IMR-90 (cell line): ENCODE data around the gene IGBP1. TPM values are rescaled to one million over a fixed set of nuclear protein-coding genes. Genes with fewer than 3 reads are reported as not detected.
A peak's percentile ranks its signal among the peaks of the same experiment; 100 is the strongest.

ENCODE experiments used
- ATAC-seq: fragments of 200-7000 bp; cut with Tn5 transposase; 2 replicates; pipeline ENCODE4 v1.9.1; 2020; ENCODE audit warnings: low read depth, mild to moderate bottlenecking, moderate library complexity
- BruUV-seq: library from RNA; stranded (reverse); fragments of 400-500 nt; replicated peaks from 2 replicates; lab custom pipeline; 2021; lab: Mats Ljungman, UMichigan
- CTCF ChIA-PET: fragments of 300-600 bp; formaldehyde crosslinking; extraction: SDS; loops from one replicate; lab custom pipeline; 2021; ENCODE audit warnings: antibody characterized with exemption; lab: Yijun Ruan, JAX
- POLR2A ChIA-PET: fragments of 300-600 bp; sonication (Branson Sonifier 250); formaldehyde crosslinking; loops from one replicate; lab custom pipeline; 2022; ENCODE audit warnings: antibody characterized with exemption; ENCODE audit not compliant: unreplicated experiment; lab: Charles Lee
- DNase-seq: peaks from one replicate; pipeline ENCODE4 v3.0.0; 2013
- H2AFZ ChIP-seq: replicated peaks from 2 replicates; pipeline ENCODE3; 2013; ENCODE audit warnings: low read length, mild to moderate bottlenecking; ENCODE audit not compliant: poor library complexity
- H2AK5ac ChIP-seq: 2 replicates; pipeline ENCODE4 v1.6.1; 2013; ENCODE audit warnings: low read depth, low read length, inconsistent platforms
- H2AK9ac ChIP-seq: replicated peaks from 2 replicates; pipeline ENCODE3; 2013; ENCODE audit warnings: mild to moderate bottlenecking, low read depth, low read length, moderate library complexity; ENCODE audit not compliant: poor library complexity
- H2BK120ac ChIP-seq: 2 replicates; pipeline ENCODE4 v1.6.1; 2013; ENCODE audit warnings: low read depth, low read length, inconsistent platforms
- H2BK15ac ChIP-seq: 3 replicates; pipeline ENCODE4 v1.6.1; 2013; ENCODE audit warnings: low read depth, low read length, inconsistent platforms
- H2BK20ac ChIP-seq: 2 replicates; pipeline ENCODE4 v1.6.1; 2013; ENCODE audit warnings: low read depth, mild to moderate bottlenecking, inconsistent platforms, low read length, moderate library complexity
- H2BK5ac ChIP-seq: 2 replicates; pipeline ENCODE4 v1.6.1; 2013; ENCODE audit warnings: mild to moderate bottlenecking, low read depth, low read length, inconsistent platforms; ENCODE audit not compliant: poor library complexity, severe bottlenecking
- H3K14ac ChIP-seq: replicated peaks from 2 replicates; pipeline ENCODE4 v1.6.1; 2013; ENCODE audit warnings: low read depth, low read length, inconsistent platforms
- H3K18ac ChIP-seq: 2 replicates; pipeline ENCODE4 v1.6.1; 2013; ENCODE audit warnings: low read depth, low read length, control low read depth
- H3K23ac ChIP-seq: 2 replicates; pipeline ENCODE4 v1.6.1; 2013; ENCODE audit warnings: low read depth, low read length, inconsistent platforms
- H3K27ac ChIP-seq: 2 replicates; pipeline ENCODE4 v1.5.1; 2013; ENCODE audit warnings: mild to moderate bottlenecking, control low read depth, low read length; ENCODE audit not compliant: insufficient read depth
- H3K27me3 ChIP-seq: 2 replicates; pipeline ENCODE4 v1.6.1; 2013; ENCODE audit warnings: low read length; ENCODE audit not compliant: control insufficient read depth, insufficient read depth
- H3K36me3 ChIP-seq: 2 replicates; pipeline ENCODE4 v1.6.1; 2013; ENCODE audit warnings: low read length, mixed read lengths; ENCODE audit not compliant: control insufficient read depth, insufficient read depth
- H3K4ac ChIP-seq: 2 replicates; pipeline ENCODE4 v1.6.1; 2013; ENCODE audit warnings: low read depth, low read length, inconsistent platforms
- H3K4me1 ChIP-seq: 2 replicates; pipeline ENCODE4 v1.6.1; 2013; ENCODE audit warnings: low read length, mixed read lengths; ENCODE audit not compliant: control insufficient read depth, insufficient read depth
- H3K4me2 ChIP-seq: 2 replicates; pipeline ENCODE4 v1.6.1; 2013; ENCODE audit warnings: low read depth, mild to moderate bottlenecking, control low read depth, low read length, moderate library complexity
- H3K4me3 ChIP-seq: 2 replicates; pipeline ENCODE4 v1.5.1; 2013; ENCODE audit warnings: low read depth, mild to moderate bottlenecking, control low read depth, low read length, moderate library complexity; ENCODE audit not compliant: insufficient read depth
- H3K56ac ChIP-seq: 2 replicates; pipeline ENCODE4 v1.6.1; 2013; ENCODE audit warnings: low read length, inconsistent platforms; ENCODE audit not compliant: insufficient read depth; ENCODE audit errors: extremely low read depth
- H3K79me1 ChIP-seq, 2 experiments: 2 replicates each; pipeline ENCODE4 v1.6.1; 2013; ENCODE audit warnings: low read length in 2 of 2, inconsistent platforms in 1 of 2, low read depth in 1 of 2
- H3K9ac ChIP-seq: 2 replicates; pipeline ENCODE4 v1.6.1; 2013; ENCODE audit warnings: low read depth, low read length, control low read depth
- H3K9me1 ChIP-seq: 2 replicates; pipeline ENCODE4 v1.6.1; 2013; ENCODE audit warnings: low read length, inconsistent platforms; ENCODE audit not compliant: insufficient read depth
- H3K9me3 ChIP-seq: 2 replicates; pipeline ENCODE4 v1.6.1; 2013; ENCODE audit warnings: low read length; ENCODE audit not compliant: control insufficient read depth, insufficient read depth
- H4K20me1 ChIP-seq: 2 replicates; pipeline ENCODE4 v1.6.1; 2013; ENCODE audit warnings: low read length, inconsistent platforms; ENCODE audit not compliant: insufficient read depth
- H4K5ac ChIP-seq: 2 replicates; pipeline ENCODE4 v1.6.1; 2013; ENCODE audit warnings: mild to moderate bottlenecking, low read depth, low read length, control low read depth
- H4K8ac ChIP-seq, 2 experiments: 2 replicates each; pipeline ENCODE4 v1.6.1; 2013; ENCODE audit warnings: low read depth in 2 of 2, low read length in 2 of 2, control low read depth in 1 of 2, inconsistent platforms in 1 of 2
- H4K91ac ChIP-seq: 2 replicates; pipeline ENCODE4 v1.6.1; 2013; ENCODE audit warnings: low read depth, low read length, inconsistent platforms; ENCODE audit not compliant: insufficient read depth
- MAZ ChIP-seq: IDR thresholded peaks from 2 replicates; pipeline ENCODE4 v1.6.1; 2012; ENCODE audit warnings: low read depth, mild to moderate bottlenecking, low read length, improper control_type of control experiment, moderate library complexity, borderline replicate concordance
- MXI1 ChIP-seq: IDR thresholded peaks from 2 replicates; pipeline ENCODE4 v1.6.1; 2012; ENCODE audit warnings: low read depth, mild to moderate bottlenecking, low read length, moderate library complexity, borderline replicate concordance
- RCOR1 ChIP-seq: IDR thresholded peaks from 2 replicates; pipeline ENCODE4 v1.6.1; 2012; ENCODE audit warnings: mild to moderate bottlenecking, low read length, improper control_type of control experiment; ENCODE audit not compliant: insufficient replicate concordance
- USF2 ChIP-seq: fragments of 150-350 bp; IDR thresholded peaks from 2 replicates; pipeline ENCODE4 v1.6.1; 2017; ENCODE audit warnings: mild to moderate bottlenecking, antibody characterized with exemption, low read length, low read depth
- WGBS, 2 experiments: methylation state at CpG; one replicate each; pipeline versions ENCODE4 v1.1.5 to v1.1.7; 2013; ENCODE audit warnings: missing lambda C conversion rate in 2 of 2; ENCODE audit not compliant: insufficient read length in 1 of 2; ENCODE audit errors: extremely low coverage in 2 of 2; 5-methylcytosine and 5-hydroxymethylcytosine counted together
- dilution Hi-C: fragments of 300-500 bp; cut with HindIII; formaldehyde crosslinking; loops from one replicate; pipeline ENCODE4 v1.14.3; 2018; ENCODE audit warnings: low sequenced_read_pairs; ENCODE audit not compliant: unreplicated experiment
- in situ Hi-C: fragments of 300-500 bp; cut with MboI; formaldehyde crosslinking; loops from 3 replicates; pipeline ENCODE4 v1.14.3; 2019; ENCODE audit warnings: low sequenced_read_pairs, inconsistent platforms, mixed read lengths
- intact Hi-C: fragments of 100-400 bp; cut with micrococcal nuclease; formaldehyde crosslinking; loops from 2 replicates; pipeline ENCODE4 v1.10.0; 2022
- polyA plus RNA-seq, 3 experiments: library from polyadenylated mRNA; depleted of rRNA; stranded (reverse); fragments of >200 nt; gene quantifications; 2 replicates each; pipeline ENCODE4 v1.2.3, GENCODE V29; 2012; ENCODE audit warnings: low replicate concordance in 1 of 3
- total RNA-seq: library from RNA; depleted of rRNA; stranded (reverse); fragments of >200 nt; gene quantifications from 2 replicates; pipeline ENCODE4 v1.2.3, GENCODE V29; 2012

The IGBP1 gene
- total and polyA plus RNA-seq, 2 of the 4 experiments (the other 2 are of a cell fraction): 51.8 to 87.1 TPM

- TF ChIP-seq USF2 (no peak), MXI1 (no peak), MAZ (no peak), RCOR1 (no peak)
- no peak overlapping the region for H2AK9ac ChIP-seq
- H3K4me1 ChIP-seq: peaks cover 22% of the 10 kb centered on the region
- 0 out of 2 replicates have a peak overlapping the region, but pooled peaks have one; percentile 34 for H3K14ac ChIP-seq
- intact Hi-C loops (no loop called here), dilution Hi-C loops (no loop called here), in situ Hi-C loops (no loop called here)
- no peak overlapping the region for H2AK5ac ChIP-seq
- no TSS peak for BruUV-seq
- H4K8ac ChIP-seq: peak overlapping the region in 1 of 2 experiments; percentile 47; a peak in 2 of 4 replicates
- H3K9ac ChIP-seq: no peak overlapping the region
- DNase-seq (peak; percentile 21), ATAC-seq (no peak)
- H4K20me1 ChIP-seq: no peaks in the 10 kb centered on the region
- CTCF ChIA-PET: interaction anchor here (0.9 kb wide), 1 partner anchor 102 kb away, joined by 3 read pairs; no protein-coding TSS in a partner anchor
- peak overlapping the region; percentile 2; the same call in 1 of the 2 replicates for H3K4ac ChIP-seq
- H2BK20ac ChIP-seq: peak overlapping the region; percentile 67; the same call in 1 of the 2 replicates
- no peak overlapping the region for H2BK15ac ChIP-seq
- POLR2A ChIA-PET: no interaction called here
- no peaks in the 10 kb centered on the region for H3K79me1 ChIP-seq
- H3K9me1 ChIP-seq: peaks cover 11% of the 10 kb centered on the region; the same call in 1 of the 2 replicates
- 0 out of 2 replicates have a peak, but pooled peaks cover 3% of the 10 kb centered on the region for H3K9me3 ChIP-seq
- no peak overlapping the region for H2AFZ ChIP-seq
- H3K36me3 ChIP-seq: no peaks in the 10 kb centered on the region
- H3K27ac ChIP-seq: no peak overlapping the region
- 46% methylated on average over 2 of the region's 2 CpGs; no CpG with 5 or more reads in 1 of the 2 experiments for WGBS, 2 experiments
- H3K4me3 ChIP-seq: no peak overlapping the region
- peak overlapping the region; percentile 61 for H2BK120ac ChIP-seq
- H4K5ac ChIP-seq: no peak overlapping the region
- 0 out of 2 replicates have a peak overlapping the region, but pooled peaks have one; percentile 42 for H4K91ac ChIP-seq
- H3K4me2 ChIP-seq: no peak overlapping the region
- H3K27me3 ChIP-seq: no peaks in the 10 kb centered on the region; the same call in 1 of the 2 replicates
- no peak overlapping the region for H3K23ac ChIP-seq
- H2BK5ac ChIP-seq: no peak overlapping the region
- no peak overlapping the region for H3K18ac ChIP-seq
- H3K56ac ChIP-seq: no peak overlapping the region
Measured at GRCh38 chrX:70171624-70172023, 38.4 kb downstream of the IGBP1 start.
